ENCODE data around the gene TRMT10A.
"Not testable (repeated sequence)": the region's sequence is repeated elsewhere in the genome, so short reads cannot be mapped to it uniquely, and the experiment has no call there.

Gene TRMT10A

DNA sequence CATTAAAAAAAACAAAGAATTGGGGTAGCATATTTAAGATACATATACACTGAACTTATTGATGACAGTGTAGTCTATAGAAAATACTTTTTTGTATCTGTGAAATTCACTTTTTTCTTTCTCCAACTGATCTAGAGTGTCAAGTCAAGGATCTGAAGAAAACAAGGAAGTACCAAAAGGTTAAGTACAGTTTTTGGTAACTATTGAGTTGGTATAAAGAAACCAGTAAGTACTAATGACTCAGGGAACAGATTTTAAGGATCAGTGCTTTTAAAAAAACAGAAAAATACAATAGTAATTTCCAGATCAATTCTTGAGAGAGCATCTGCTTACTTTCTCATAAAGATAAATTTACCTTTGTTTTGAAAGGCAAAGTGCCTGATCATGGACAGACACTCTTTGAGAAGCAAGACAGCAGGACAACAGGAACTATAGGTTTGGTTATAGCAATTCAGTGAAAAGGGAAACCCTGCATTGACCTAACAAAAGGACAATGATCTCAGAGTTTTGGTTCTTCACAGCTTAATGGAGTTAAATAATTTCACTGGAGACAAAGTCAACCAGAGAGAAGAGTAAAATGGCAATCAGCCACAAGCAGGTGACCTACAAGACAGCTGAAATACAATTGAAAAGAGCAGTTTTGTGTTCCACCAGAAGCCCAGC is 23.4 kb downstream of the TRMT10A start:
- DNase-seq, result no peak

DNA sequence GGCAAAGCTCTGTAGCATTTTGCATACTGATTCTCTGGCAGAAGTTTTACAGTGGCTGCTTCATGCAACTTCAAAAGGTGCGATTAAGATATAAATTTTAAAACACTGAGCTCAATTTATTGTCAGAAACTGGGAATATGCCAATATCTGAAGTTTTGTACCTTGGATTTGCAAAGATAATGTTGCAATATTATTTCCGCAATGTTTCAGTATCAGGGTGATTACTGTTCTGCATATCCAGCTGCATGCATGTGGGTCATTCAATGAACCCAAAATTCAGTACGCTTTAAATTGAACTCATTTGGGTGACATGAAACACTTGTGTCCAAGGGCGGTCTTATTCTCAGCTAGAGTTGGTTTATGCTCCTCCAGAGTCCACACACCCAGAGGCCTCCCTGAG is 26.2 kb downstream of the TRMT10A start:
- no peak for DNase-seq

DNA sequence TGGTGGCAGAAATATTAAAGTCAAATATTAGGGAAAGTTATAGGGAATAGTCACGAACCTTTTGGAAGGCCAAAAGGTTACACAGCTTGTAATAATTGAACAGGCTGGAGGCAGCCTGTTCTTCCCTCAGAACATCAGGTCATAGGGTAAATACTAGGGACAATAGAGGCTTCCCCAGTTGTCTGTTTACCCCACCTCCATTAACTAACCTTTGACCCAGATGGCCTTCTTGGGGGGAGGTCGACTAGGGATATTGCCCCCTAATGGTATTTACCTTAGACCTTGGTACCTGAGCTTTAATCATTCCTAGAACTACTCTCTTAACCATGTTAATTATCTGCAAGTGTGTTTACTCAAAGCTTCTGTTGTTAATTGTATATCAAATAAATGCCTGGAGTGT is 27.0 kb downstream of the TRMT10A start:
- no peak for DNase-seq

DNA sequence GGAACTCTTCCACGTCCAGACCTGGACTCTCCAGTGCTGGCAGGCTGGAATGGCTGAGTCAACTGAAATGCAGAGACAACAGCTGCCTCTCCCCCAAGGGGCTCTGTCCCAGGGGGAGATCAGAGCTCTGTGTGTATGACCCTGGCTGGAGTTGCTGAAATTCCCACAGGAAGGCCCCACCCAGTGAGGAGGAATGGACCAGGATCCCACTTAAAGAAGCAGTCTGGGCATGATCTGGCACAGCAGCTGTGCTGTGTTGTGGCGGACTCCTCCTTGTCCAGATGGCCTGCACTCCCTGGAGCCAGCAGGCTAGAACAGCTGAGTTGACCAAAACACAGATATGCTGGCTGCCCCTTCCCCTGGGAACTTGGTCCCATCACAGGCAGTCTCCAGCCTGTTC is 27.6 kb downstream of the TRMT10A start:
- no peak for DNase-seq

DNA sequence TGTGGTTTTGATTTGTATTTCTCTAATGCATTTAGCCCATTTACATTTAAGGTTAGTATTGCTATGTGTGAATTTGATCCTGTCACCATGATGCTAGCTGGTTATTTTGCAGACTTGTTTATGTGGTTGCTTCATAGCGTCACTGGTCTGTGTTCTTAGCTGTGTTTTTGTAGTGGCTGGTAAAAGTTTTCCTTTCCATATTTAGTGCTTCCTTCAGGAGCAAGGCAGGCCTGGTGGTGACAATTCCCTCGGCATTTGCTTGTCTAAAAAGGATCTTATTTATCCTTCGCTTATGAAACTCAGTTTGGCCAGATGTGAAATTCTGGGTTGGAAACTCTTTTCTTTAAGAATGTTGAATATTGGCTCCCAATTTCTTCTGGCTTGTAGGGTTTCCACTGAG is 29.1 kb downstream of the TRMT10A start:
- not testable (repeated sequence) for DNase-seq

DNA sequence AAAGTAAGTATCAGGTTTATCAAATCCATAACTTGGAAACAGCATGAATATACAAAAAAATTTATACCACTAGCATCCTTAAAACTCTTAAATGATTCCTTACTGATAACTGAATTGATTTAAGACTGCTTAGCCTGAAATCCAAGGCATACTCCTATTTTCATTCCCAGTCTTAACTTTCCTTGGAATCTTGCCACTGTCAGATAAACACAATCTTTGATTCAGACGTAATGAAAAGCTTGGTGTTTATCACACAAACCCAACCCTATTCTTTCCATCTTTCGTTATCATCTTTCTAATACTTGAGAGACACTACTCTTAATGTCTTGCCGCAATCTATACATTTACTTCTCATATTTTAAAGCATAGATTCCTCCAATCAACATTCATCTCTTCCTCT is 33.9 kb downstream of the TRMT10A start:
- DNase-seq, result no peak

DNA sequence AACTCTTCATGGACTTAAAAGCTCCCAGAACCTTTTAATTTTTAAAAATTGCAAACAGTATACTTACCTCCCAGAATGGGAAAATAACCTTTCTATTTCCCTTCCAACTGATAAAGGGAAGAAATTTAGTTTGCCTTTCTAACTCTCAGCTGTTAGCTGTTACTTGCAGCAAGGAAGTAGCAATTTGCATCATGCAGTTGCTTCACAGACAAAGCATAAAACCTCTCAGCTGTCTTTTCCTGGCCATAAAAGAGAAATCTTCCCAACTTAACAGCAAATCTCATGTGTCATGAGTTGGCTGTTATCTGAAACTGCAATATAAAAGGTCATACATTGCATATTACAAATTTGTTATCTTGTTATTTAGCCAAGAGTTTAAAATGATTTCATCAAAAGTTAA is 34.6 kb downstream of the TRMT10A start:
- DNase-seq, result no peak

DNA sequence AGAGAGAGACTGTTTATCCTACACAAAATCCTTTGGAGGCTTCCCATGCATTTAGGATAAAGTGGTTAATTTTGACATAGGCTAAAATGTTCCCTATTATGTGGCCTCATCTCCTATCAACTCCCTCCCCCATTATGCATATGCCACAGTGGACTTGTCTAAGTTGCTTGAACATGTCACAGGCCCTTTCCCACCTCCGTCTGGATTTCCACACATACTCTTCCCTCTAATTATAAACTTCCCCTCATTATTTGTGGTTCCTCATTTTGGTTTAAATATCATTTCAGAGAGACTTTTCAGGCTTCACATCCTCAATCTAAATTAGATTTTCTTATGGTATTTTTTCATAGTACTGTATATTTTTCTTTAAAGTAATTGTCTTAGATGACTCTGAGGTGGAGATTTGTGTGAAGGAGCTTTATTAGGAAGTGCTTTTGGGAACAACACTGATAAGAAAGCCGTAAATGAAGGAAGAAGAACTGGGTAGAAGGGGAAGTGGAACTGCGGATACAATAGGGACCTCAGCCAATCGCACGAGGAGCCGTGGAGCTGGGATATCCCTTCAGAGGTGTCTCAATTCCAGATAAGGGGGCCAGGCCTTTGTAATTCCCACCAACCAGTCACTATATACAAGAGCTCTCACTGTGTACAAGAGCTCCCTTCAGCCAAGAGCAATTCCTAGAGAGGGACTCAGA is 45.1 kb downstream of the TRMT10A start:
- no peak for DNase-seq

DNA sequence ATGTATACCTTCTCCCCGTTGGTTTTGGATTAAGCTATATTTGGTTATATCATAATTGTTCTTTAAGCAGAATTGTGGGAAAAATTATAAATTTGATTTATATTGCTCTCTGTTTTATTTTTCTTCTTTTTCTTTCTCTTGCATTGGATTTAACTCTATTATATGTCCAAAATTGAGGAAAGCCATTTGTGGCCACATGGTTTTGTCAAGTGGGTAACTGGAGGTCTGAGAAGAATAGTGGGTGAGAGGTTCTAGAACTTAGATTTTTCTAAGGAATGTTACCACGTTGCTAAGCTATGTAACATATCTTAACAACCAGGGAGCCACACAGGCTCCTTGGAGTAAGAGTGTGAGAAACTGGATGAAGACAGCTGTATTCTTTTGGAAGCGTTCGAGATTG is 53.1 kb downstream of the TRMT10A start, which contains the start of gene C4orf17:
Gene C4orf17, plus strand, starts transcription at position 301 of the 400 bp plus-strand sequence. CDS start 2,061 bp downstream, outside the sequence.
- no peak for DNase-seq

DNA sequence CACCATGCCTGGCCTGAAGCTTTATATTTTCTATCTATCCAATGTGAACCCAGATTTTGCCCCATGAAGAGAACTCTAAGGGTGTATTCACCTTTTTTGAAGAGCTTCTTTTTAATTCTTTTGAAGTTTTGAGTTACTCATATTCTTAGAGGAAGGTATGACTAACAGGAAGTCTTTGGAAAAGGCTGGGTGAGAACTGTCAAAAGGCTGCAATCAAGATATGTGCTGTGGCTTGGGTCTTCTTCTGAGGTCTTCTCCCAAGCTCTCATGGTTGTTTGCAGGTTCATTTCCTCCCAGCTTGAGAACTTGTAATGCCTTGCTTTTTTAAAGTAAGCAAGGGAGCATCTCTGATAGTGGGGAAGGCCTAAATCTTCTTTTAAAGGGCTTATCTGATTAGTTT is 56.1 kb downstream of the TRMT10A start:
- peak; percentile 23 for DNase-seq

DNA sequence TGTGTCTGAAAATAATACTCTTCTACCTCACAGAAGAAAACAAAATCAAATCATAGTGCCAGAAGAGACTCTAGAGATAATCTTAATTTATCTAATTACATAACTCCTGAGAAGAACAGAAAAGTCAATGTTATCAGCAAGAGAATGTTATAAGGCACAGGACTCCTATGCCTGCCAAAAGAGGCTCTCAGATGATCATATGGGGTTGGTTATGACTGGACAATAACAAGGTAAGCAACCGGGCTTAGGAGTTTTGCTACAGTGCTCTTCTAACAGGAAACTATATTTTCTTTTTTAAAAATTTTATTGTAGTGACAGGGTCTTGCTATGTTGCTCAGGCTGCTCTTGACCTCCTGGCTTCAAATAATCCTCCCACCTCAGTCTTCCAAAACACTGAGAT is 56.5 kb downstream of the TRMT10A start:
- DNase-seq, result no peak

DNA sequence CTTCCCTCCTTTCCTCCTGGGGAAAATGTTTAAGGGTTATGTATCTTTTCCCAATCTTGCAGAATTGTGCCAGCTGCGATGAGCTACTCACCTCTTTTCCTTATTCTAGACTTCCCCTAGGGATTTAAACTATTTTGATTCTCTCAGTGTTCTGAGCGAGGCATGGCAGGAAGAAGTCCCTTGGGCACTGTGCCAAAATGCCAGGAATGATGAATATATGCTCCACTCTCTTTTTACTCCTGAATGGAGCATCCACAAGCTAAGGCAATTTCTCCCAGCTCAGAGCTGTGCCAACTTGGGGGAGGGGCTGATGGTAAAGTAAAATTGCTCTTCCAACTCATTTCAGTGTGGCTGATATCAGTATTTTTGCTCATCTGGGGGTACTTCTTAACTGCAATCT is 57.1 kb downstream of the TRMT10A start:
- no peak for DNase-seq

DNA sequence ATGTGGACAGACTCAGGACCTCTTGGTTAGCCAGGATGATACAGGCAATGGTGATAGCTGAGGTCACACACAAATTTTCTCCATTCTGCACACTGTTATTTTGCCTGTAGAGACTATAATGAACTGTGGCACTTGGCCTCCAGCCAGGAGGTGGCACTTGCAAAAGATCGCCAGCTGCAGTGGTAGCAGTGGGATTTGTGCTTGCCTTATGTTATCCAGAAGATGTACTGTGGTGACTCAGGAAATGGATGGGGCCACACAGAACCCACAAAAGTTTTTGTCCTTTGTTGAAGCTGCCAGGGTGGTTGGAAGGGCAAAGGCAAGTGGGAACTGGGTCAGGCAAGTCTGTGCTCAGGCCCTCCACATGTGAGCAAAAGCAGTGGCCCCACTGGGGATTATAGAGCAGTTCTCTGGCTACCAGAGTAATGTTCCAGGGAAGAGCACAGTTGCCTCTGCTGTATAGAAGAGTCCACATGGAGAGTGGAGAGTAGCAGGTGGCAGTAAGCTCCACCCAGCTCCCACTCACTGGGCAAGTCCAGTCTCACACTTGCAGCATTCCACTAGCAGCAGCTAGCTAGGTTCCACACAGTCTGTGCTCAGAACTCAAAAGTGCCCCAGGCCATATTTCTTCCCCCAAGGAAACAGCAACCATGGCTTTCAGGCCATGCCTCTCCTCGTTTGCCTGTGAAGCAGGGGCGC is 58.9 kb downstream of the TRMT10A start:
- DNase-seq, result no peak

Measured in CD4-positive, alpha-beta T cell treated with Interleukin-12 subunit alpha and Interleukin-12 subunit beta, for 1 hour (primary cell).